GM19240 (cell line): Measurements from ENCODE around the gene MACROD2.

ENCODE experiments used
- DNase-seq: peaks from one replicate; pipeline ENCODE4 v3.0.0; 2011; ENCODE audit warnings: low spot score; ENCODE audit not compliant: insufficient read length

MACROD2 gene

DNA sequence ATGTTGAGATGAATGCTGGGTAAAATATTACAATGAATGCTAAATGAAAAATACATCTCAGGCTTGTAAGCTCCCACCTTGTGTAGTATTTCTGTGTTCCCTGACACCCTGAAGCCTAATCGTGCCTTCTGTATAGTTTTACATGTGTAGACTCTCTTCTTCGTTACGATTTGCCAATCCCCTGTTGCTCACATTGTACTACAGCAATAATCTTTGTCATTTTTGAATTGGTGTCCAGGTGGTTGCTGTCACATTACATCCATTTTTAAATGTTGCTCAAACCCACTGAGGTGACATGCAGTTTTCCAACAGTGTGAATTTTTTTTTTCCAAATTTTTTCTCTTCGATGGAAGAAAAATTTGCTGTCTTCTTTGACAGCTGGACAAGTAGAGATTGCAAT lies 642.1 kb downstream of the MACROD2 start:
- DNase-seq, result no peak

DNA sequence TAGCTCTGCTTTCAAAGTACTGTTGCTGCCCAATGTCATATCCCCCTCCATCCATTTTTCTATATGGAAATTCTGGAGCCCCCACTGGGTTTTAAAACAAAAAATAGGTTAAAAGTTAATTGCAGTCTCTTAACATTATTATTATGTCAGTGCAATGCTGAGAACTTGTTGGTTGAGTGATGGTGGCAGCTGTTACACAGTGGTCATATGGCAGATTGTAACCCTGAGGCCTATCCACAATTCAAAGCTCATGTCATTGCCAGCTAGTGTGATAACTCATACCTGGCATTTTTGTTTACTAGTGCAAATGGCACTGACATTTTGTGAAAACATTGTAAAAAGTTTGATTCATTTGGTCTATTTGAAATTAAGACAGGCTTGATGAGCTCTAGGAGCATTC lies 647.8 kb downstream of the MACROD2 start:
- DNase-seq, result no peak

DNA sequence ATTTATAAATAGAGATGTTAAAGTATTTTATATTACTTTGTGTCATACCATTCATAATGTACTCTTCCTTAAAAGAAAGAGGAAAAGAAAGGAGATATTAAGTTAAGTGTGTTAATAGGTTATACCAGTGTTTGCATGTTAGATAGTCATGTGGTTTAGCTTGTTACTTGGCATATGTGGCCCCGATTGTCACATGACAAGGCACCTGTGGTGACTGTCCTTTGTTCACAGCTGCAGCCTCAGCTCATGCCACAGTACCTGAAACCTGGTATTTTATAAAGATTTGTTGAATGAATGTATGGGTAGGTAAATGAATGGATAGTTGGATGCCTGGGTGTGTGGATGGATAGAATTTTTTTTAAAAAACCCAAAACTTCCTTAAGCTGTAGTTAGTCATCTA lies 648.2 kb downstream of the MACROD2 start:
- no peak for DNase-seq

DNA sequence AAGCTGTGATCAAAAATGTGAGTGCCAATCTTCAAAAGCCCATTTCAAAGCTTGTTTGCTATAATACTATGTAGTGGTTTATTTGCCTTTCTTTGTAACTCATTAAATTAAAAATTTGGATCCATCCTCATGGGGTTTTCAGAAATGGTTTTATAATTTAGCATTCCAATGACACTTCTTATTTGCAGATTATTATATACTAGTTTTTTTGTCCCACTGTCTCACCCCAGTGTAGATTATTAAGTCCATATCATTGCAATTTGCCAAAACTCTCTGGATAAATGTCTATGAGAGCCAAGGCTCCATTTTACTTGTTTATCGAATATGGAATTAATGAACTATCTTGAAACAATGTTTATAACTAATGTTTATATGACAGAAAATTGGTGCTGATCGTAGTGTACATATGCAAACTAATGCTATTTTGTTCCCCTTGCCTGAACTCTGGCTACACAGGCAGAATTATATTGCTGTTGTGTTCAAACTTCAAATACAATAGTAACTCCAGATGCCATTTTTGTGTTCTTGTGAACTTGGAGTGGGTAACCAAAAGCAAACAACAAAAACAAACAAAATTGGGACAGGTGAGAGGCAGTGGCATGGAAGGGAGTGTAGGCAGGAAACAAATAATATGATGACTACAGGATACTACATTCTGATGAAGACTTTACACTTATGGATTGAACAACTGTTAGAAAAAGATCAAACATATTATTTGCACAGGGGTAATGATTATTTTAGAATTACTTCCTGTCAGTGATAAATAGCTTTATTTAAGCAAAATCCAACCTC lies 649.2 kb downstream of the MACROD2 start:
- no peak for DNase-seq

DNA sequence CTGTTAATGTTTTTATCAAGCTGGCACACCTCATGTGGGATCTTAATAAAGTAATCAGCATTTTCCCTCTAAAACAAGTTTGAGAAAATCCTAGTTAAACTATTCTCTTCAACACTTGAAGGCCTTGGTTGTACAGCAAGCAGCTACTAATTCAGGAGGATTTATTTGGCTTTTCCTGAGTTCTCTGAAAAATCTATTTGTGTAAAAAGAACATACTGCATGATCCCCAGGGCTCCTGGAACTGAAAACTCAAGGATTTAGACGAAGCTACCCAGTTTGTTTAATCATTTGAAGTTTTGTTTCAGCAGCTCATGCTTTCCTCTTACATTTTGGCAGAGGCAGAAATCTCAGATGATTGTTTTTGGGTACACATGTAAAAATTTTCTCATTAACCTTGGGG lies 651.7 kb downstream of the MACROD2 start:
- DNase-seq, result no peak

DNA sequence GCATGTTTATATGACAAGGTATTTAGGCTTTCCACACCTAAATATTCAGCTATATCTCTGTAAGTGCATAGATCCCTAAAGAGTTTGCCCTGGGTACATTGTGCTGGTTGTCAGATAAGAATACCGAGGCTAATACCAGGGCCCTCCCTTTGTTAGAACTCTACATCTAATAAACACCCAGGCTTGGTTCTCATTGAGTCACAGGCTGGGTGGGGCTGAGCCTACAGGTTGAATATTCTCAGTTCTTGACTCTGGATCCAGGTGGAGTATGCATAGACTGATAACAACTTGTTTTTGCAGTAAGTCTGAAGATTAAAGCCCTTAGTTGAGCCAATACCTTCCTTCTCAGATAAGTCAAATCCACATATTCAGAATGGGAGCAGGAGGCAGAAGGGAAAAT lies 654.3 kb downstream of the MACROD2 start:
- no peak for DNase-seq

DNA sequence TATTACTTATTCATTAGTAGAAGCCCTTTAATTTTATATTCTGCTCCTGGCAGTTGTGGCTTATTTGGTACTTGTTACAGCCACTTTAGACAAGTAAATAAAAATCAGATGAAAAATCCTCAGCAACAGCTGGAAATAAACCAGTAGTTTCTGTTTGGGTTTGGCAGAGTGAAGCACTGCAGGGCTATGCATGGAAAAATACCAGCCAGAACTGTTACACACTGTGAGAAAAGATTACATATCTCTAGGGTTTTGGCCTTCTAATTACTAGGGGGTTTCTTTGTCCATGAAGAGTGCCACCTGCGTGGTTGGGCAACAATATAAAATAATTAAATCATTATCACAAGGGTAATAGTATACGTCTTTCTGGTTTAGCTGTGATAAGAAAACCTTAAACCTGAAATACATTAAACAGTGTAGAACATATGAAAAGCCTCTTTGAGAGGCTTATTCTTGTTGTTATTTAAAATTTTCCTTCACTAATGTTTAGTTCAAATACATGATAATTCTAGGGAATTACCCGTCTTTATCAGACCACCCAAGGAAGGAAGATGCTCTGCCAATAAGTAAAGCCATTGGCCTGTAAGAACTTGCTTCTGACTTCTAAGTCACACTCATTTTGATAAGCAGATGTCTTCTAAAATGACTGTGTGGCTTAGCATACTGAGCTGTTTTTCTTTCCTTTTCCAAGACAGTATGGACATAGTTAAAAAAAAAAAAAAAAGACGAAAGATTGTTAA lies 662.1 kb downstream of the MACROD2 start:
- no peak for DNase-seq

DNA sequence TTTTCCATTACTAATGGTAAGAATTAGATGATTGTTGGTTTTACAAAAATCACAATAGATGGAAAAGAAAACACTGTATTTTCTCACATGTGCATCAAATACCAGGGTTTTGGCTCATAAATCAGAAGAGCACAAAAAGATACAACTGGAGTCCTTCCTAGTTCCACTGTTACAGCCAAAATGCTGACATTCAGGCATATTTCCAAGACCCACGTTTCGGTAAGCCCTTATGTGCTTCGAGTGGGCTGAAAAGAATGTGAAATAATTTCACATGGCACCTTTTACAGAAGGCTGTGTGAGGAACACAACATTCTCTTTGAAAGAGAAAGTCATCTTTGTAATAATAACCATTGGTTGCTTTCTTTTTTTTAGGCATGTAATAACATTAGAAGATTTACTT lies 668.8 kb downstream of the MACROD2 start:
- no peak for DNase-seq

DNA sequence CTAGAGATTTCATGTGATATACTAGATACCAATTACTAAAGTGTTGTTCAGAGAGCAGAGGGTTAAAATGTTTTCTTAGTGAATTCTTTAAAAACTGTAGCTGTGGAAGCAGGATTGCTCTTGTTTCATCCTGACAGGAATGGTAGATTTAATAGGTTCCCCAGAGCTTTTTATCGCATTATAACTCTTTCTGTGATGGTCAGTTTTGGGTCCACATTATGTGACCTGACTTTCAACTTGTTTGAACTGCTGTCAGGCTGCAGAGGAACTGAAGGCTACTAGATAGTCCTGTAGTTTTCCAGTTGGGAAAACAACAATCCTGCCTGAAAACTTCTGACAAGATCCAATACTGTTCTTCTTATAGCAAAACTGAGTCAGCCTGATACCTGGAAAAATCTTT lies 671.4 kb downstream of the MACROD2 start:
- DNase-seq, result no peak

DNA sequence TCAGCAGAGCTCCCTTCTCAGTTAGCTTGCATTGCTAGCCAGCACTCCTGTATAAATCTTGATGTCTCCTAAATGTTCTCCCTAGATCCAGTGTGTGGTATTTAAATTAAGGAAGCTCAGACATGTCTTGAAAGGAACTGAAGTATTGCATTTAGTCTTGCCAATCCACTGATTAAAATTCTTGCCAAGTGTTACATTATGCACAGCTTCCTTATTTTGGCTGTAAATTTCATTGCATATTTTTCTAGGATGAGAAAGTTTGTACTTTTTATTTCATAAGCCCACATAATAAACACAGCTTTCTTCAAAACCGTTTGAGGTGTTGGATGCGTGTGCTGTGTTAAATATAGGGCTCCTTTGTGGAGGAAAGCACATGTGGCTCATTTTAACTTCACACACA lies 671.9 kb downstream of the MACROD2 start:
- no peak for DNase-seq

DNA sequence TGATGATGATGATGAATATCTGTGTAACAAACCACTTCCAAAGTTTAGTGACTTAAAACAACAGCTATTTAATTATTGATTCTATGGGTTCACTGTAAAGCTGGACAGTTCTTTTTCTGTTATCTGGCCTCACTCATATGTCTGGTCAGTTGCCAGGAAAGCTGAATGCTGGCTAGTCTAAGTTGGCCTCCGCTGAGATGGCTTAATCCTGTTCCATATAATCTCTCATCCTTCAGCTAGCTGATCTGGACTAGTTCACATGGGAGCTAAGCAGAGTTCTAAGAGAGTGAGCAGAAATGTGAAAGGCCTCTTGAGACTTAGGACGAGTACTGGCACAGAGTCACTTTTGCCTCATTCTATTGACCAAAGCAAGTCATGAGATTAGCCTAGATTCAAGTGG lies 676.8 kb downstream of the MACROD2 start:
- no peak for DNase-seq

DNA sequence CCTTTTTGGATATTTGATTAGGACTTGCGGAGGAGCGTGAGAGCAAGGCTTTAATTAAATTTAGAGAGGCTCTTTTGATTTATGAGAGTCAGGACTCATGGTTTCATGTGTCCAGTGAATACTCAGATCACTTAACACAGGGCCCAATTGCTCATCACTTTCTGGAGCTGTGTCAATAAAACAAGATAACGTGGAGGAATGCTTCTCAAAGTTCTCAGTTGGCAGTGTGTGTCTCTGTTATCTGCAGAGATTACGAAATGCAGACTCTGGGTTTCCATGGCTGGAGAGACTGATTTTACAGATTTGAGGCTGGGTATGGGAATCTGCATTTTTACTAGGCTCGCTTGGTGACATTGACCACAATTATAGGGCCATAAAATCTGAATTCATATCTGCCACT lies 677.8 kb downstream of the MACROD2 start:
- no peak for DNase-seq

DNA sequence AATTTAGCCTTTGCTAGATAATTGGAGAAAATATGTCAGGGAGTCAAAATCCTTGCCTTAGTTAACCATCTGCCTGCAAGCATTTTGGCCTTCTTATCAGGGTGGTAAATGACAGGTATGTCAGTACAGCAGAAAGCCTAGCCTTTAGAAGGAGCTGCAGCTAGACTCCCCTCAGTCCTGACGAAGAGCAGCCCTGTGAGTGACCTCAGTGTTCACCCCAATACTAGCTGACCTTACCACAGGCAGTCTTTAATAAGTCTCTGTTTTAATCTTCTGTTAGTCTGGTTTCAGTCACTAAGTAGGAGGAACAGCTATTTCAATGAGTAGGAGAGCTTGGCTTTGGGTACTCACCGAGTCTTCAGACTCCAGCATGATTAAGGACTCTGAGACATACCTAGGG lies 682.1 kb downstream of the MACROD2 start:
- DNase-seq, result no peak

DNA sequence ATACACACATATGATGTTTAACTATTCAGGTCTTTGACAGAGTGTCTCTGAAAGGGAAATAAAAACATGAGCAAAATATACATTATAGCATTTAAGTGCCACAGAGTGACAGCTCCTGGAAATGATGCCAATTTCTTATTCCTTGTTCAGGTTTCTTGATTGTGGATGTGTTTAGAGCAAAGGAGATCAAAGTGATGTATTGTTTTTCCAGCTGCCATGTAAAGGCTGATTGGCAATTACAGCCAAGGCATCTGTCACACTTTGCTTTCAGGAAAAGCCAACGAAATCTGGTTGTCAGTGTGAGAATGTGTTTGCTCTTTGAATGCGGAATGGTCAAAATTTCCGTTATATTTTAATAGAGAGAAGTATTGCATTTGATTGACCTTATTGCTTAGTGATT lies 689.9 kb downstream of the MACROD2 start:
- no peak for DNase-seq

DNA sequence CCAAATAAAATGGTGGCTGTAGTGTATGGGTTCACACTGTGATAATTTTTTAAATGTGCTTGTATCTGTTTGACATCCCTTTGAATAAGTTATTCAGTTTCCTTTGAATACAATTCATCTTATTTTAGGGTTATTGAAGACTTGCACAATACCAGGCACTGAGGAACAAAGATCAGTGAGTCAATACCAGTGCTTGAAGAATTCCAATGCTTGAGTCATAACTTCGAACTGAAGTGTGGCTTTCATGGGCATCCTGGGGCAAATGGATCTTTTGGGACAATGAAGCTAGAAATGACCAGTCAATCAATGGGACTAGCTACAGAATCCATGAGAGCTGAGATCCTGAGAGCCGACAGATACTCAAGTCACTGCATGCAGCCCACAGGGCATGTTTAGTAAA lies 692.0 kb downstream of the MACROD2 start:
- DNase-seq, result no peak

DNA sequence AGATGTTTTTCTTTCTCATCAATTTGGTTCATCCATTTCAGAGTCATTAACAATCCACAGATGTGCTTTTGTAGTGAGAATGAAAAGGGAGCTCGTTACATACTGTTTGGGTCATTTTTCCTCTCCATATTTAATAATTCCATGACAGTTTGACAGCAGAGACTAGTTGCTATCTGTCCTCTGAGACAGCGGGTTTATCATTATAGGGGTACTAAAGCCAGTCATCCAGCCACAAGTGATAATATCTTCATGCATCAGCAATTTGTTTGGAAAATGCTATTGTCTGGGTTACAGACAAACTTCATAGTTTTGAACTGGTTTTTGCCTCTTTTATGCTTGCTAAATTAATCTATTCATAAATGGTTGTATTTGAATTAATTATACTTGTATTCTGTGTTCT lies 692.7 kb downstream of the MACROD2 start:
- DNase-seq, result no peak

DNA sequence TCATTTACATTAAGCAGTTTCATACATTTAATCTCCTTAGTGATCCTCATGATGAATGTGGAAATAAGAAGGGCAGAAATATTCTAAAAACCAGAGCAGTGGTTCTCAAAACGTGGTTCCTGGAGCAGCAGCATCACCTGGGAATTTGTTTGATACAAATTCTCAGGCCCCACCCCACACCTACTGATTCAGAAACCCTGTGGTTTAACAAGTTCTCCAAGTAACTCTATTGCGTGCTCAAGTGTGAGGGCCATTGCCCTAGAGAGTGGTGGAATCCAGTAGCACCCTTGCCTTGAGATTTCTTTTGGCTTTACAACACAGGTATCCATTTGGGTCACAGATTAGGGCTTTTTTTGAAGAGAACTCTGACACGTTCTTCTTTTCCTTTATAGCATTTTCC lies 696.7 kb downstream of the MACROD2 start:
- no peak for DNase-seq

DNA sequence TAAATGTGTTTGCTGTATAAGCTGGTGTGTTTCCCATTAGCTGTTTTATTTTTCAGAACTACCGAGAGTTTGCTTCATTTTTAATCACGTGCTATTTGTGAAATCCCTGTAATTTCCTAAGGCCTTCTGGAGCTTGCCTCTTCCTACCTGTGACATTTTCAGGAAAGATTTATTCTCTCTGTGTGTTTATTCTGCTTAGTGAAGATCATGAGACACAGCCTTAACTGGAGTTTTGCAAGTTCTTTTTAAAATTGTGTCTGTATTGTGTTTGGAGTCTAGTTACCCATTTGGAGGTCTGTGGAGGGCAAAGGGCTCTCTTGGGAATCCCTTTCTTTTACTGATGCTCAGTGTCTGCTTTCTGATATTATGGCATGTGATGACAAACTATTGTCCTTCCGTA lies 701.2 kb downstream of the MACROD2 start:
- no peak for DNase-seq

DNA sequence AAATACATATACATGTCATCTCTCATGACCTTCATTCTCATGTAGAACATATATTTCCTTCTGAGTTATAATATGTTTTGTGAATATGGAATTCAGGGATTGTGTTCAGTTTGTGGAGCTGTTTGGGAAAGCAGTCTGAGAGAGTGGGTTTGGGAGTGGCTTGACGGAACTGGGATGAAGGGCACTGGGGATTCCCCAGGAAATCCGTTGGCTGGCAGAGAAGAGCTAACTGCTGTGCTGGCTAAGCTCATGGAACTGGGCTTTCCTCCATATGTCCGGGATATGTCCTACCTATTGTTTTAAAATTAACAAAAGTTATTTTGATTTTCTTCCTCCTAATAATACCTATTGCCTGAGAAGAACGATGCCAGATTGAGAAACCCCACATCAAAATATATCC lies 701.6 kb downstream of the MACROD2 start:
- DNase-seq, result no peak

DNA sequence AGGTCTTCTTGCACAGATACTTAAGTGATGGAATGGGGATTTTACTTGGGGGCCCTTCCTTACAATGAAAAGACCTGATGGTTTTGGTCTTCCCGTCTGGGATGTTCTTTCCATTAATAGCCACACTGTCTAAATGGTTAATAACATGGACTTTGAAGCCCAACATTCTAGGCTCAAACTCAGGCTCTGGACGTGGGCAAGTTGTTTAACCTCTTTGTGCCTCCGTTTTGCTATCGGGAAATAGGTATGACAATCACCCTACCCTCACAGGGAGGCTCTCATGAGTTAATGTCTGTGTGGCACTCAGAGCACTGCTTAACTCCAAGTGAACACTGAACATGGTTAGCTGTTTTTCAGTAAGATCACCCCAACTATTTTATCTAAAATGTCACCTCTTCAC lies 702.8 kb downstream of the MACROD2 start:
- no peak for DNase-seq

DNA sequence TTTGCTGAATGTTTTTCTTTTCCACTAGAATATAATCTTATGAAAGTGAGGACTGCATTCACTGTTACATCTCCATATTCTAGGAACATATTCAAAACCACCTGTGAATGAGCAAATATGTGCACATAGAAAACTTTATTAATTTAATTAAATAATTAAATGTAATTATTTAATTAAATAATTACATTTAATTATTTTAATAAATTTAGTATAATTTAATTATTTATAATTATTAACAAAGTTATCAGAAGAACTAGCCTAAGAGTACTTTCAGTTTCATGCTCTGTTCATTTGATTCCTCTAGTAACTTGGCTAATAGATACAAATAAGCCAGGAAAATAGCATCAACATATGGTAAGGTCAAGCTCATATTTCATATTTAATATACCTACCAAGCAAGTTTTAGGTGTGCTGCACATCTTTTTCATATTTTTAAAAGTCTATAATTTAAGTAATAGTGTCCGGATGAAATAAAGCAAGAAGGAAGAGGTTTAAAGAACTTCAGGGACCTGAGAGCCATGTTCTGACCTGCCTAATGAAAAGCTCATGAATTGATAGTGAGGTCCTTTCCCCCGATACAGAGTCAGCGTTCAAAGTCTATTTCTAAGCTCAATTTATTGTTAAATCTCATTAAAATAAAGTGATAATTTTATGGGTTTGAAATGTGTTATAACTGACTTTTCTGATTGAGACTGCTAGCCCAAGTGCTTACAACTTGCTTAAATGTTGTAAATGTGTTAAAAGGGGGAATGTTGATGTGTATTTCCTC lies 703.5 kb downstream of the MACROD2 start:
- no peak for DNase-seq

DNA sequence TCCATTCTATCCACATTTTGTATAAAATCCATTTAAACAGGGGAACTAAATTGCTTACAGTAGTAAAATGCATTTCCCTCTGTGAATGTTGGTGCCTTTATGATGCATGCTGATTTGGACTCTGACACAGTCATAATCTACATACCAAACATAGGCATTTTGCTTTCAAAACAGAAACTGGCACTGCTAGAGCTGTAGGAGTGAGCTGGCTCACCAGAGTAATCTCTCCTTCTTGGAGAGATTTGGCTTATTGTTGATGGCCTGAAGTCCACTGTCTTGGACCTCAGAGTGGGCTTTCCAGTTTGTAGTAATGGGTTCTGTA lies 705.3 kb downstream of the MACROD2 start:
- DNase-seq, result no peak

DNA sequence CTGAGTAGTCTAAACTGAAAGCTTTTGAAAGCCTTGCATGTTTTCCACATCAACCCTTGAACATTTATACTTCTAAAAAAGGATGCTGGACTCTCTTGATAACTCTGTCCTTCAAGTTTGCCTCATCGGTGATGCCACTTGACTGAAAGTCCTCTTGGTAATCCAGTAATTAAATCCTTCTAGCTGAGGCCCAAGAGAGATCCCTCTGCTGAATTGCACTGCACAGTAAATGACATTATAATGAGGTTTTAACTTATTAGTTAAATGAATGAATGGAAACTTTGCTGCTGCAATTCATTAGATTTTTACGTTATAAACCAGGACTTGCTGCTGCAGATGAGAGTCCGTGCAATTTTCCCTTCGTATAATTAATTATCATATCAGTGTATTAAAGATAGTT lies 706.0 kb downstream of the MACROD2 start:
- no peak for DNase-seq
